ENCODE measurements around the gene GSE1. TPM values are rescaled to one million over a fixed set of nuclear protein-coding genes. Genes with fewer than 3 reads are reported as not detected.

The GSE1 gene
- polyA plus RNA-seq, 3 donors, result 62.2 to 81.9 (median 73.5) TPM

DNA sequence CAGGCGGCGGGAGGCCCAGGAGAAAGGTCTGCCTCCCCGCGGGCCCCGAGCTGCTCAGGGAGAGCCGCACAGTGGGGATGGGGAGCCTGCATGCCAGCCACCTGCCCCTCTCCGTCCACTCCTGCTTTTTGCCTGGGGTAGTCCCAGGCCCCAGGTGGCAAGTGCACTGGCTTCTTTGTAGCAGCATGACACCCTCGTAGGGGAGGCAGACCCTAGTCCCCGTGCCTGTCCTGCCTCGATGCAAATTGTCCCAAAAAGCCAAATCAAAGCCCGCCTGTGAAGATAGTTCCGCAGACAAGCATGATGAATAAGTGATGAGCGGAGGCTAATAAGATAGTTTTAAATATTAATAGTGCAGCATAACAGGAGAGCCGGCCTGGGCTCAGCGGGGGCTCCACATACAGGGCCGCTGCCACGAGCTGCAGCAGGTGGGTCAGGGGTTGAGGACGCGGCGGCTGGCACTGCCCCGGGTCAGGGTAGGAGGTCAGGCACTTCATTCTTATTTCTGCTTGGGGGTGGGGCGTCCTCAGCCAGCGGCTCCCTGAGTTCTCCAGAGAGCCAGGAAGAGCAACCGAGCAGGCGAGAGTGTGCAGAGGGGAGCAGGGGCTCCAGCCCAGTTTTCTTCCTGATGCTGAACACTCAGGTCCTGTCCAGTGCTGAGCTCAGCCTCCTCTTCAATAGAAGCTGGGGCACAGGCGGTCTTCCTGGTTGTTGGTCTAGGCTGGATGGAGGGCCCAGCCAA is 48.8 kb downstream of the GSE1 start:
- no peak for DNase-seq (ENCODE audit: extremely low read depth in 1 of 11, low read depth in 9 of 11, low spot score in 4 of 11)

DNA sequence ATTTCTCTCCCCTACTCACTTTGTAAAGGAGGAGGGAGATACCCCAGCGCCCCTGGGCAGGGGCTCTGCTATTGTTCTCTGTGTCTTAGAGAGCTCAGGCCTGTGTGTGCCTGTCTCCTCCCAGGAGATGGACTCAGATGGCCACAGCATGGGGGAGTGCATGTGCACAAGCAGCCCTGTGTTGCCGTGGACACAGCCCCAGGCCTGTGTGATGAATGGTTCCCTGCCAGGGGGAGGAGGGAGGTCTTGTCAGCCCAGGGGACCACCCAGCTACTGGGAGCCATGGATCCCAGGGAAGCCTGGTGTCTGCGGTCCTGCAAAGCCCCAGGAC is 49.3 kb downstream of the GSE1 start:
- peak in 2 of 11 donors; percentile 55 to 60 for DNase-seq (ENCODE audit: extremely low read depth in 1 of 11, low read depth in 9 of 11, low spot score in 4 of 11)

DNA sequence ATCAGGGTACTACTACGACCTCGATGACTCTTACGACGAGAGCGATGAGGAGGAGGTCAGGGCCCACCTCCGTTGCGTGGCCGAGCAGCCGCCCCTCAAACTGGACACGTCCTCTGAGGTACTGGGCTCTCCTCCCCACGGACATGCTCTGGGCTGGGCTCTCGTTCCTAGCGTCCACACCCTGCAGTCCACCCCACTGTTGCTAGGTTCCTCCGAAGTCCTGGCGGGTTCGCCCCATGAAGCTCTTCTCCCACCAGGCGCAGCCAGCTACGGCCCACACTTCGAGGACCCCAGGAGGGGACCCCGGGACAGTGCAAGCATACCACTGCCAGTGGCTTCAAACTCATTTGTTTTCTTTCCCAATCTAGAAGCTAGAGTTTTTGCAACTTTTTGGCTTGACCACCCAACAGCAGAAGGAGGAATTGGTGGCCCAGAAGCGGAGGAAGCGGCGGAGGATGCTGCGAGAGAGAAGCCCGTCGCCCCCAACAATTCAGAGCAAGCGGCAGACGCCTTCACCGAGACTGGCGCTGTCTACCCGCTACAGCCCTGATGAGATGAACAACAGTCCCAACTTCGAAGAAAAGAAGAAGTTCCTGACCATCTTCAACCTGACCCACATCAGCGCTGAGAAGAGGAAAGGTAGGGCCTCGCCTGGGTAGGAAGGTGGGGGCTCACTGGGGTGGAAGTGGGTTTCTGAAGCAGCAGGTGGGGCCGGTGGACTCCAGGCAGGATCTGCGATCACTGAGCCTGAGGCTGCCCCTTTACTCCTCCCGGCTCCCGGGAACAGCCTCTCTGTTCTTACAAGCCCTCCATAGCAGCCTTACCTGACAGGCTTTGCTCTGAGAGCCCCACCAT is 50.1 kb downstream of the GSE1 start:
- DNase-seq (ENCODE audit: extremely low read depth in 1 of 11, low read depth in 9 of 11, low spot score in 4 of 11), result no peak

DNA sequence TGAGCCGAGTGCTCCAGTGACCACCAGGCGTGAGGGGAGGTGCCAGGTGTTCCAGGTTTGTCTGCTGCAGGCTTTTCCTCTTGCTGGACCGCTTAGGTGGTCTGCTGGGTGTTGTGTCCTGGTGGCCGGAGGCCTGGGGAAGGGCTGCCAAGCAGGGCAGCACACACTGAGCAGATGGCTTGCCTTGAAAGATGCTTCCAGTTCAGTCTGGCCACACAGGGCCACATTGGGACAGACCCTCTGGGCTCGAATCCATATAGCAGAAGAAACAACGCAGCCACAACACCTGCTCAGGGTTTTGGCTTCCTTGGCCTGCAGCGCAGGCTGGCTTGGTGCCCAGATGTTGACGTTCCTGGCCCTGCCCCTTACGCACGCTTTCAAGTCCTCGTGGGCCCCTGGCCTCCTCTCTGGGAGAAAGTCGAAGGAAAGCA is 50.8 kb downstream of the GSE1 start:
- DNase-seq (ENCODE audit: extremely low read depth in 1 of 11, low read depth in 9 of 11, low spot score in 4 of 11), result no peak

DNA sequence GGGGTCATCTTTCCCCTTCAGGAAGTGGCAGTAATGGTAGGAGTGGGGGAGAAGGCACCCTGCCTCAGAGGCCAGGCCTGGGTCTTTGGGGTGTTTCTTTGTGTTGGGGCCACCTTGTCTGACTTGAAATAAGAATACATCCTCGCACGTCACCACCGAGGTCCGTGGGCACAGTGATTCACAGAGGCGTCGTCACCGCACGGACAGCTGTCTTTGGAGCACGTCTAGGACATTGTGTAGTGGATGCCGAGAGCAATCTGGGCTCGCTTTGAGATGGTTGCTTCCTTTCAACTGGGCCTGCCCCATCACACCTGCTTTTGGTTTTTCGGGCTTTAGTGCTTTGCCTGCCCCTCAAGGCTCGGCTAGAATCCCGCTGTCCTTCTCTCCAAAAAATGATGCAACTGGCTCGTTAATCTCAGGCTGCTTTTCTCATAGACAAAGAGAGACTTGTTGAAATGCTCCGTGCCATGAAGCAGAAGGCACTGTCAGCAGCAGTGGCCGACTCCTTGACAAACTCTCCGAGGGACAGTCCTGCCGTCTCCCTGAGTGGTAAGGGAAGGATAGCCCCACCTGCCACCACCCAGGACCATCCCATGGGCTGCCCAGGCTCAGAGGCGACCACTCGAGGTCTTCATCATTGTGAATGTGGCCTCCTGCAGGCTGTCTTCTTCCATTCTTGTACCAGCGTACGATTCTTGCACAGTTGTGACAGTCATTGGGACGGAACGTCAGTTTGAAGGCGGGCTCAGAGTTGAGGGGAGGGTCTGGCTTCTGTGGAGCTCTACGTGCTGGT is 51.7 kb downstream of the GSE1 start:
- DNase-seq (ENCODE audit: extremely low read depth in 1 of 11, low read depth in 9 of 11, low spot score in 4 of 11), result no peak

DNA sequence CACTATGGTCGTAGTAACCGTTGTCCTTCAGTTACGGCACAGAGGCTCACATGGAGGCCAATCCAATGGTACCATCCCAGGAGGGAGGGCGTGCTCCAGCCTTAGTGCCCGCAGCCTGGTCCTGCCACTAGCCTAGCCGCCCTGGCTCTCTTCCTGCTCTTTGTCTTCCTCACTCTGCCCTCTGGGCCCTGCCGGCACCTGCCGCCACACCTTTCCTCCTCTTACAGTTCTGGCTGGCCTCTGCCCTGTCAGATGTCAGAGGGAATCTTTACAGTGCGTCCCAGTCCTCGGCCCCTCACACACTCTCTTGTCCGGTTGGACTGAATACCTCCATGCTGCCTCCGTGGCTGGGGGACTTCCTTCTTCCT is 52.2 kb downstream of the GSE1 start:
- no peak for DNase-seq (ENCODE audit: extremely low read depth in 1 of 11, low read depth in 9 of 11, low spot score in 4 of 11)

DNA sequence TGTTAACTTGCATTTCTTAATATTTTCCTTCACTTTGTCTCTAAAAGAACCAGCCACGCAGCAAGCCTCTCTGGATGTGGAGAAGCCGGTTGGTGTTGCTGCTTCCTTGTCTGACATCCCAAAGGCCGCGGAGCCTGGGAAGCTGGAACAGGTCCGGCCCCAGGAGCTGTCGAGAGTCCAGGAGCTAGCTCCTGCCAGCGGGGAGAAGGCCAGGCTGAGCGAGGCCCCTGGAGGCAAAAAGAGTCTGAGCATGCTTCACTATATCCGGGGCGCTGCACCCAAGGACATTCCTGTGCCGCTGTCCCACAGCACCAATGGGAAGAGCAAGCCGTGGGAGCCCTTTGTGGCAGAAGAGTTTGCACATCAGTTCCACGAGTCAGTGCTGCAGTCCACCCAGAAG is 52.8 kb downstream of the GSE1 start:
- DNase-seq (ENCODE audit: extremely low read depth in 1 of 11, low read depth in 9 of 11, low spot score in 4 of 11), result no peak

DNA sequence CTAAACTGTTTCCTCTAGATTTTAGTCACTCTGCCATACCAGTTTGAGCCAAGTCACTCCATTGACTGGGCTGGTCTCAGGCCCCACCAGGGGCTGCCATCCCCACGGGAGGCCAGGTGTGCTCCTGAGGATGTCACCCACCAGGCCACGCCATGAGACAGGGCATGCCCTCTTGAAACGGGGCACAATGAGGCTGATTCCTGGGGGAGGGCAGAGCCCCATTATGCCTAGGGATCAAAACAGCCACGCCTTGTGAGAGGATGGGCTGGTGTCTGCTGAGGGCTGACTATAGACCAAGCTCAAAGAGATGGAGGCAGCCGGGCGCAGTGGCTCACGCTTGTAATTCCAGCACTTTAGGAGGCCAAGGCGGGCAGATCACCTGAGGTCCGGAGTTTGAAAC is 54.1 kb downstream of the GSE1 start:
- no peak for DNase-seq (ENCODE audit: extremely low read depth in 1 of 11, low read depth in 9 of 11, low spot score in 4 of 11)

DNA sequence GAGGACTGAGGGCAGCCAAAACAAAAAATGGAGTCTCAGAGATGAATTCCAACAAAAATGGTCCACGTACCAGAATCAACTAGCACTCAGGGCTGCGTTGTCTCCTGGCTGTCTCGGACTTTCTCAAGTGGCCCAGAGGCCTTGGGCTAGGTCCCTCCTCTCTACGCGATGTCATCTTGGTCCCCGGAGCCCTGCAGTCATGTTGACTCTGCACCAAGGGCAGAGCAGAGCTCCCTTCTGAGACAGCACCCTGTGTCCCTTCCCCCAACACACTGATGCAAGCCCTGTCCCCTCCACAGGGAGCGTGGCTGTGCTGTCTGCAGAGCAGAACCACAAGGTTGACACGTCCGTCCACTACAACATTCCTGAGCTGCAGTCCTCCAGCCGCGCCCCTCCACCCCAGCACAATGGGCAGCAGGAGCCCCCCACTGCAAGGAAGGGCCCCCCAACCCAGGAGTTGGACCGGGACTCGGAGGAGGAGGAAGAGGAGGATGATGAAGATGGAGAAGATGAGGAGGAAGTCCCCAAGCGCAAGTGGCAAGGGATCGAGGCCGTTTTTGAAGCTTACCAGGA is 54.8 kb downstream of the GSE1 start:
- no peak for DNase-seq (ENCODE audit: extremely low read depth in 1 of 11, low read depth in 9 of 11, low spot score in 4 of 11)

DNA sequence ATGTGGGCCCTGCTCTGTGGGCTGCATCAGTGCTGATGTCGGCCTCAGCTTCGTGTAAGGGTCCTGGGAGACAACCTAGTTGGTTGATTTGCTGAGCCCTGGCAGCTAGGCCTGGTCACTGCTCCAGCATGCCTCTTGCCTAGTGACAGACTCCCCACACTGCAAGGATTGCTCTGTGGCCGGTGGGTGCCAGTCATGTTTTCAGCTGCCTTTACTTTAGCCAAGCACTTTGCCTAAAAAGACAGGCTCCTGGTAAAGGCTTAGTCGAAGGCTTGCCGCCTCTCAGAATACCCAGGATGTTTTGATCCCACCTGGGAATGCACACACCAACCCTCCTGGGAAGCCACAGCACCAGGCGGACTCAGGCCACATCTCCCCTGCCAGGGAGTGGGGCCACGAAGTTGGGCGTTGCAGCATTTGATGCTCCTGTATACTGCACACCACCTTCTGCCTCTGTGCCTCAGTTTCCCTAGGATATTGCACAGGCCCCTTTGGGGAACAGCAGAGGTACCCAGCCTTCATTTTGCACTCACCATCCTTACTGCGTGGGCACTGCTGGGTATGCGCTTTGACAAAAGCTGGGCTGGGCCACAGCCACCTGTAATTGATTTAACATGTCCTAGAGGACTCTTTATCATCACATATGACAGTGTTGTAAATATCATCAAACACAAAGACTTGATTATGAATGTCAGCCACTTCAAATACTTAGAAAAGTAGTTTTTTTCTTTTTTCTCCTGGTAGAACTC is 55.7 kb downstream of the GSE1 start:
- DNase-seq (ENCODE audit: extremely low read depth in 1 of 11, low read depth in 9 of 11, low spot score in 4 of 11), result no peak

DNA sequence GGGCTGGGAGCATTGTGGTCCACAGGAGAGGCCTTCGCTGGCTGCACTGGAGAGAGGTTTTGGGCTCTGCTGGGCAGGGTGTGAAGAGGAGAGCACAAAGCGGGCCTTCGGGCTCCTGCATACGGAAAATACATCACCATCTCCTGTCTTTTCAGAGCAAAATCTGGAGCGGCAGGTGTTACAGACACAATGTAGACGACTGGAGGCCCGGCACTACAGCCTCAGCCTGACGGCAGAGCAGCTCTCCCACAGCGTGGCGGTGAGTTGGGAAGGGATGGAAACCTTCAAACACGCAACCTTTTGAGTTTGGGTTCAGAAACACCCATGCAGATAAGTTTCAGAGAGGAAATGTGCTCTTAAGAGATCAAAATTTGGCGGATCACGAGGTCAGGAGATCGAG is 57.7 kb downstream of the GSE1 start:
- DNase-seq (ENCODE audit: extremely low read depth in 1 of 11, low read depth in 9 of 11, low spot score in 4 of 11), result no peak

DNA sequence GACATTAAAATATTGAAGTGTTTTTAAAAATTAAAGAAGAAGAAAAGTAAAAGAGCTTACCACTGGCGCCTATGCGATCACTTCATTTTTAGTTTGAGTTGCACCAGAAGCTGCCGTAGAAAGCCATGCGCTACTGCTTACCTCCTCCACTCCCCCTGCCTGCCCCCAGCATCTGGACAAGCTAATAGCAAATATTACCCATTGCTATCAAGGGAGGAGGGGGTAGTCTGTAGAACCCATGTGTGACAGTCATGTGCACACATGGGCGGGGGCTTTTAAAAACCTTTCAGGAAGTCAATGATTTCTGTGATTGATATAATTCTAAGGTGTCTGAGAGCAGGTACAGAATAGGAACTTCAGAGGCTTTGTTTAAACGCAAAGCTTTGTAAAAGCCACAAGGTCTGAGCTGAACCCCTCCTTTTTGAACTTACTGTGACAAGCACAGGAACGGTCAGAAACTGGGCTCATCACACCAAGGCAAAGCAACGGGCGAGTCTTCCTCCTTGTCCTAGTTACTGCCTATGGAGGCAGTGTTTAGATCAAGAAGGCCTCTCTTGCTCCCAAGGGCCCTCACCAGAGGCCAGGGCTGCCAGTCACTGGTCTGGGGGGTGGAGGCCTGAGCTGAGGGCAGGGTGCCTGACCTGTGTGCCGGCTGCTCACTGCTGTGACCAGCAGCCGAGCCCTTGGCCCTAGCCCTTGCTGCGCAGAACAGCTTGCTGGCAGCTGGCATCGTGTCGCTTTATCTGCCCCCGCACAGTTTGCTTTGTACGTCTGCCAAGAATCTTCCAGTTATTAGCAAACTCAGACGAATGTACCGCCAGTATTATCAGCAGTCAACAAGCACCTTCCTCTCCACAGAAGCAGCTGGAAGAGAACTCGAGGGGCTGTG is 60.7 kb downstream of the GSE1 start:
- no peak for DNase-seq (ENCODE audit: extremely low read depth in 1 of 11, low read depth in 9 of 11, low spot score in 4 of 11)

DNA sequence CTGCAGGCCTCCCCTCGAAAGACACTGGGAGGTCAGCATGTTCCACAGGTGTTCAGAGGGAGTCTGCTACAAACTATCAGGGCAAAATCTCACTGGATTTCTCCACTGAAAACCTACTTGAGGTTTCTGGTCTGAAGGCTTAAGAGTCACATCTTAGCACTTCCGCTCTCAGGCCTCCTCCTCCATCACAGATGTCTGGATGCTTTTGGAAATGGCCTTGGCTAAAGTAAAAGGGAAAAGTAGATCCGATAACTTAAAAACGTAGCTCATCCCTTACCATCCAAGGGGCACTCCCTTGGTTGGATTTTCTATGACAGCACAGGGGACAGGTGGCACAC is 61.3 kb downstream of the GSE1 start:
- no peak for DNase-seq (ENCODE audit: extremely low read depth in 1 of 11, low read depth in 9 of 11, low spot score in 4 of 11)

DNA sequence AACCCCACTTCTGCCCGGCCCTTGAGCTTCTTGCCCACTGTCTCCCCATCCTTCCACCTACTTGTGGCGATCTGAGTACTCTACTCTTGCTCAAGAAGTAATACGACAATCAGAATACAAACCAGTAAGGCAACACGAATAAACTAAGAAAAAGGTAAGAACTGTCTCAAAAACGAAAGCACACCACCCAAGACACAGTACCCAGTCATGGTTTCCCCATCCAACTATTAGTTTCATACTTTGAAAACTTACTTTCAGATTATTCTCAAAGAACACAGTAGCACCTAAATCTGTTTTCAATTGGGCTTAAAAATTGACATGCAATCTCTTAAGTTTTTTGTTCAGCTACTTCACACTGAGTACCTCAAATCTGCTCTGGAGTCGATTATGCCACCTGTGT is 61.7 kb downstream of the GSE1 start:
- DNase-seq (ENCODE audit: extremely low read depth in 1 of 11, low read depth in 9 of 11, low spot score in 4 of 11), result no peak

DNA sequence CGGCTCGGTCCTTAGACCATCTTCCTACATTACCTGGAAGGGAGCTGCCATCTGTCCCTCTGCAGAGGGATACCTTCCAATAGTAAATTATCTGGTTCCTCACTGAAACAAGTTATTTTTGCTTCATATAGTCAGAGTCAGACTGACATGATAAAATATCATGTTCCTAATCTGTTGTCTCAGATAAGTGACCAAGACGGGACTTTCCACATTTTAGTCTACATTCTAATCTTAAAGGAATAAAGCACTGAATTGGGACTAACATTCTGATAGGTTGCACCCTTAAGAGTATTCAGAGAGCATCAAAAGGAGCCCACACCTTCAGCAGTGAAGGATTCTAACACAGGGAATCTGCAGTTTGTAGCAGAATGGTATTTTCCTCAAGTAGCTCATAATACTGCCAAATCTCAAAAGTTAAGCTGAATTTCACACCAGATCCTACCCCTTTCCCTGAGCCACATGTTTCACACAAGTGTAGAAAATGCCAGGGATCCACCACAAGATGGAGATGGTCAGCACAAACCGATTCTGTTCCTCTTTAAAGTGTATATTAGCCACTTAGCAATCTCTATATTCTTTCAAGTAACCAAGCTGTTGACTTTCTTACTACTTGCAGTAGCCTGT is 62.2 kb downstream of the GSE1 start:
- no peak for DNase-seq (ENCODE audit: extremely low read depth in 1 of 11, low read depth in 9 of 11, low spot score in 4 of 11)

DNA sequence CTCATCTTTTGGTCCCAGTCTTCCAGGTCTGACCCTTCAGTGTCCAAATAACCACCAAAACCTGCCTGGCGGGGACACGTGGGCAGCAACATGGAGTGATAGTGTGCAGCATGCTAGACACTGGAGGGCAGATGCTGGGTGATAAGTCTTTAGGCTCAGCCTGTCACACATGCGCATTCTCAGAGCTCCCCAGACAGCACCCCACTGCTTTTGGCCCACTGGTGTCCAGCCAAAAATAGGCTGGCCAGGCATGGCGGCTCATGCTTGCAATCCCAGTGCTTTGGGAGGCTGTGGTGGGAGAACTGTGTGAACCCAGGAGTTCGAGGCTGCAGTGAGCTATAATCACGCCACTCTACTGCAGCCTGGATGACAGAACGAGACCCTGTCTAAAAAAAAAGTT is 63.3 kb downstream of the GSE1 start:
- DNase-seq (ENCODE audit: extremely low read depth in 1 of 11, low read depth in 9 of 11, low spot score in 4 of 11), result no peak

DNA sequence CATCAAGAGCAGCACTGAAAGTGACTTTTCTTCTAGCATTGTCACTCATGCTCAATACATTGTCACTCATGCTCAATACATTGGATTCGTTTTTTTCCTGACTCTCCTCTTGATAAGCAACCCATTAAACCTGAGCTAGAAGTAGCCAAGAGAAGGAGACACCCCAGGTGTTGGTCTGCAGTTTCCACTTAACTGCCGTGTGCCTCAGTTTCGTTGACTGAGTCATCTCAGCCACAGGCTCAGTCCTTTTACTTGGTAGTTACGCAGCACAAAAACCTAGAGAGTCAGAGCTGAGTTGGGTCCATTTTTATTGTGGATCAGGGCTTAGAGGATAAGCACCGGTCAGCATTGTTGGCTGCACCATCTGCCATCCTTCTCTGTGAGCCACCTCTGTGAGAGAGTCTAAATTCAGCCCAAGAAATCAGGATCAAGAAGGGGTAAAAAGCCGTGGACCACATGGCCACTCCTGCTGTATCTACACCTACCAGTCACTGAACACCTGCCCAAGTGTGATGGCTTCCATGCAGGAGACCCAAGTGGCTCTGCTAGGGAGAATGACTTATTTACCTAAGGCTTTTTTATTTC is 64.4 kb downstream of the GSE1 start:
- no peak for DNase-seq (ENCODE audit: extremely low read depth in 1 of 11, low read depth in 9 of 11, low spot score in 4 of 11)
